ENCODE data around the gene NFE2L1.

DNA sequence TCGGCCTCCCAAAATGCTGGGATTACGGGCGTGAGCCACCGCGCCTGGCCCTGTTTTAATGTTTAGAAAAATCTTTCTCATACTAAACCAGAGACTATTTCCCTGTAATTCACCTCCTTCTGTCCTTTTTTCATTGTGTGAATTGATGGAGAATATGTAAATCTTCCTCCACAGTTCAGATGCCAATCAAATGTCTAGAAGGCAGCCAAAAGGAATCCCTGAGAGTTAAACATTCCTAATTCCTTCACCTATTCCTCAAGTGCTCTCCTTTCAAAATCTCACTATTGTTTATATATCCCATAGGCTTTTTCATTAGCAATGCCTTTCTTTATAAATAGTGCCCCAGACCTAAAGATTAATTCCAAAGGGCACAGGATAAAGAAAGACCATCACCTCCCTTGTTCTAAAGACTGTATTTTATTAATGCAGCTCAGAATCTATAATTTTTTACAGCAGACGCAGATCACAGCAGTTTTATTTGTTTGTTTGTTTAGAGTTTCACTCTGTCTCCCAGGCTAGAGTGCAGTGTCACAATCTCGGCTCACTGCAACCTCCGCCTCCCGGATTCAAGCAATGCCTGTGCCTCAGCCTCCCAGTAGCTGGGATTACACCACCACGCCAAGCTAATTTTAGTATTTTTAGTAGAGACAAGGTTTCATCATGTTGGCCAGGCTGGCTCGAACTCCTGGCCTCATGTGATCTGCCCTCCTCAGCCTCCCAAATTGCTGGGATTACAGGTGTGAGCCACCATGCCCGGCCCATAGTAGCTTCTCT is 41.0 kb upstream of the NFE2L1 start:
- TF ChIP-seq EZH2phosphoT487 (IDR thresholded peaks at IDR 0.05; ENCODE audit: insufficient read depth, low read depth) (no peak), EZH2 (IDR thresholded peaks at IDR 0.05; ENCODE audit: insufficient read depth, poor library complexity, severe bottlenecking) (no peak)
